A549 (cell line): ENCODE measurements around the gene TOX2.

Experiments used
- BHLHE40 ChIP-seq: IDR thresholded peaks from 2 replicates; pipeline ENCODE4 v1.6.1; 2012; ENCODE audit warnings: low read depth, low read length, inconsistent platforms
- CTCF ChIP-seq: fragments of >200 bp; sonication (Bioruptor Twin); formaldehyde crosslinking; IDR thresholded peaks from 3 replicates; pipeline ENCODE4 v1.5.1; 2016
- E2F6 ChIP-seq: IDR thresholded peaks from 2 replicates; pipeline ENCODE4 v1.6.1; 2012; ENCODE audit warnings: low read depth, borderline replicate concordance
- EP300 ChIP-seq, 2 experiments: fragments of >200 bp; sonication (Bioruptor Twin); formaldehyde crosslinking; IDR thresholded peaks; 2 replicates in 1 of 2; 3 replicates in 1 of 2; pipeline ENCODE4 v1.6.1; 2016 to 2017
- JUN ChIP-seq, 2 experiments: fragments of >200 bp; sonication (Bioruptor Twin); formaldehyde crosslinking; IDR thresholded peaks; 2 replicates in 1 of 2; 3 replicates in 1 of 2; pipeline ENCODE4 v1.6.1; 2016 to 2017
- JUNB ChIP-seq: fragments of >200 bp; sonication (Bioruptor Twin); formaldehyde crosslinking; IDR thresholded peaks from 2 replicates; pipeline ENCODE4 v1.6.1; 2016
- KDM1A ChIP-seq: fragments of 200-600 bp; sonication (generic); IDR thresholded peaks from 2 replicates; pipeline ENCODE4 v1.6.1; 2016; ENCODE audit warnings: low read depth, mild to moderate bottlenecking
- PBX3 ChIP-seq: IDR thresholded peaks from 2 replicates; pipeline ENCODE4 v1.6.1; 2012
- POLR2A ChIP-seq: IDR thresholded peaks from 2 replicates; pipeline ENCODE4 v1.6.1; 2012; ENCODE audit warnings: mild to moderate bottlenecking, low read length
- POLR2AphosphoS2 ChIP-seq: conservative IDR thresholded peaks from 2 replicates; pipeline ENCODE4 v1.6.1; 2012; ENCODE audit warnings: low read length, improper control_type of control experiment, inconsistent platforms
- RAD21 ChIP-seq, 2 experiments: fragments of >200 bp in 1 of 2; sonication (Bioruptor Twin) in 1 of 2; formaldehyde crosslinking in 1 of 2; IDR thresholded peaks in 1 of 2; conservative IDR thresholded peaks in 1 of 2; 2 replicates in 1 of 2; 3 replicates in 1 of 2; pipeline ENCODE4 v1.6.1; 2012 to 2018; ENCODE audit warnings: inconsistent platforms in 1 of 2
- REST ChIP-seq: fragments of 200-600 bp; sonication (generic); IDR thresholded peaks from 2 replicates; pipeline ENCODE4 v1.6.1; 2016; ENCODE audit warnings: antibody characterized with exemption, mild to moderate bottlenecking, moderate library complexity
- SMC3 ChIP-seq: fragments of >200 bp; sonication (Bioruptor Twin); formaldehyde crosslinking; IDR thresholded peaks from 3 replicates; pipeline ENCODE4 v1.6.1; 2018; ENCODE audit warnings: inconsistent platforms
- USF2 ChIP-seq: fragments of 450-650 bp; IDR thresholded peaks from 2 replicates; pipeline ENCODE4 v1.6.1; 2014; ENCODE audit warnings: antibody characterized with exemption

- no peak for TF ChIP-seq BHLHE40
- no peak for TF ChIP-seq PBX3
- TF ChIP-seq POLR2A = no peak
- TF ChIP-seq EP300 (IDR thresholded peaks at IDR 0.05) = no peak
- TF ChIP-seq CTCF = no peak
- no peak for TF ChIP-seq USF2
- TF ChIP-seq SMC3 = no peak
- TF ChIP-seq JUN (IDR thresholded peaks at IDR 0.05) = no peak
- TF ChIP-seq E2F6 = no peak
- TF ChIP-seq POLR2AphosphoS2 = no peak
- no peak for TF ChIP-seq KDM1A
- TF ChIP-seq RAD21 (conservative IDR thresholded peaks at IDR 0.05 in 1 of 2, IDR thresholded peaks at IDR 0.05 in 1 of 2) = no peak
- TF ChIP-seq REST = no peak
- no peak for TF ChIP-seq JUNB
Observed at GRCh38 chr20:43895235-43895634, 19.4 kb upstream of the TOX2 start.
